OCI-LY7 (cell line): Measurements from ENCODE around the gene MYLK. TPM values are rescaled to one million over a fixed set of nuclear protein-coding genes. Genes with fewer than 3 reads are reported as not detected.

Experiments used
- BruUV-seq: library from RNA; stranded (reverse); fragments of 400-500 nt; replicated peaks from 2 replicates; lab custom pipeline; 2021; lab: Mats Ljungman, UMichigan
- CTCF ChIA-PET: fragments of 300-600 bp; sonication (Branson Sonifier 250); formaldehyde crosslinking; loops from one replicate; lab custom pipeline; 2022; ENCODE audit warnings: antibody characterized with exemption; ENCODE audit not compliant: unreplicated experiment; lab: Charles Lee
- POLR2A ChIA-PET: fragments of 300-600 bp; sonication (Branson Sonifier 250); formaldehyde crosslinking; loops from one replicate; lab custom pipeline; 2022; ENCODE audit warnings: antibody characterized with exemption; lab: Charles Lee
- DNase-seq: peaks from one replicate; pipeline ENCODE4 v3.0.0-alpha.2; 2015; ENCODE audit warnings: low spot score
- H2AFZ ChIP-seq: fragments of 200-600 bp; sonication (generic), shearing (Covaris generic); 2 replicates; pipeline ENCODE4 v1.6.1; 2014; ENCODE audit warnings: mild to moderate bottlenecking, antibody characterized with exemption, low read length, moderate library complexity
- H3K27ac ChIP-seq: fragments of 200-600 bp; sonication (generic); 2 replicates; pipeline ENCODE4 v1.5.1; 2014; ENCODE audit warnings: mixed run types, low read depth, mild to moderate bottlenecking, moderate library complexity, low read length, inconsistent platforms; ENCODE audit not compliant: poor library complexity, severe bottlenecking
- H3K36me3 ChIP-seq: fragments of 200-600 bp; sonication (generic); 2 replicates; pipeline ENCODE4 v1.6.1; 2014; ENCODE audit warnings: mild to moderate bottlenecking, antibody characterized with exemption, low read length, moderate library complexity, mixed read lengths; ENCODE audit not compliant: insufficient read depth
- H3K4me1 ChIP-seq: fragments of 200-600 bp; sonication (generic); 2 replicates; pipeline ENCODE4 v1.5.1; 2014; ENCODE audit warnings: mild to moderate bottlenecking, low read length; ENCODE audit not compliant: insufficient read depth, poor library complexity, severe bottlenecking
- H3K4me2 ChIP-seq: fragments of 200-600 bp; sonication (generic); 2 replicates; pipeline ENCODE4 v1.6.1; 2014; ENCODE audit warnings: mild to moderate bottlenecking, low read length
- H3K4me3 ChIP-seq: fragments of 200-600 bp; sonication (generic); 2 replicates; pipeline ENCODE4 v1.5.1; 2014; ENCODE audit warnings: mild to moderate bottlenecking, low read depth, low read length; ENCODE audit not compliant: poor library complexity, severe bottlenecking
- H3K79me2 ChIP-seq: fragments of 200-600 bp; sonication (generic); 2 replicates; pipeline ENCODE4 v1.6.1; 2016; ENCODE audit warnings: low read depth, mild to moderate bottlenecking, low read length, moderate library complexity, mixed read lengths; ENCODE audit not compliant: insufficient read depth
- H3K9me2 ChIP-seq: fragments of 200-600 bp; sonication (generic); 2 replicates; pipeline ENCODE4 v1.6.1; 2016; ENCODE audit warnings: mild to moderate bottlenecking, low read length, mixed read lengths; ENCODE audit not compliant: insufficient read depth
- H3K9me3 ChIP-seq: fragments of 200-600 bp; sonication (generic); 2 replicates; pipeline ENCODE4 v1.6.1; 2014; ENCODE audit warnings: mild to moderate bottlenecking, mixed run types, low read length, mixed read lengths
- H4K20me1 ChIP-seq: fragments of 200-600 bp; sonication (generic); 2 replicates; pipeline ENCODE4 v1.6.1; 2014; ENCODE audit warnings: mild to moderate bottlenecking, antibody characterized with exemption, low read length, moderate library complexity, mixed read lengths; ENCODE audit not compliant: insufficient read depth
- EZH2phosphoT487 ChIP-seq: fragments of 200-600 bp; sonication (generic); IDR thresholded peaks from 2 replicates; pipeline ENCODE4 v1.6.1; 2018; ENCODE audit warnings: low read depth, borderline replicate concordance, mild to moderate bottlenecking, mixed run types, antibody characterized with exemption, low read length, moderate library complexity, mixed read lengths
- intact Hi-C: fragments of 100-400 bp; cut with micrococcal nuclease; formaldehyde crosslinking; loops from one replicate; pipeline ENCODE4 v1.10.0; 2022; ENCODE audit not compliant: unreplicated experiment
- total RNA-seq, 2 experiments: library from RNA; depleted of rRNA in 1 of 2; stranded (reverse); fragments of >200 nt in 1 of 2; shearing (Covaris generic) in 1 of 2; gene quantifications; 2 replicates each; pipeline ENCODE4 v1.2.3, GENCODE V29; 2014 to 2022
- TF ChIP-seq, protein P1 (sequence below): fragments of 200-600 bp; sonication (generic); conservative IDR thresholded peaks from 2 replicates; pipeline ENCODE4 v1.5.1; 2014; ENCODE audit warnings: mild to moderate bottlenecking, antibody characterized with exemption, low read length, moderate library complexity, mixed read lengths

Gene MYLK
- total RNA-seq, 2 experiments from 2014 or later, result not detected

DNA sequence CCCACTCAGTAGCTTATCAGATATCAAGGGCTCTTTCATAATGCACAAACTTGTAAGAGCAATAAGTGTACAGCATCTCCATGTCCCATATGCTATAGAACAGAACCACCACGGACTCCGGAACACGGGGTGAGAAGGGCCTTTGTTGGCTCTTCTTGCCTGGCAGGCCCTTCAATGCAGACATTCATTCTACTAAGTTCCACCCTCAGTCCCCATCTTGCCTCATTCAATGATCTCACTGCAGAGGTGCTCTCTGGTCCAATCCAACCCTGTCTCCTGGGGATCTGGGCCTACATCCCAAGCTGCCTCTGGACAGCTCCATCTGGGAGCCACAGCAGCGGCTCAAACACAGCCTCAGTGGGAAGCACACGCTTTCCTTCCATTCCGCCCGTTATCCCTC is 316.1 kb downstream of the MYLK start:
- BruUV-seq, result no TSS peak
- DNase-seq, result no peak
- H3K27ac ChIP-seq, result no peak overlapping the region
- H3K4me1 ChIP-seq, result no peaks in the 10 kb centered on the region
- ChIA-PET POLR2A (interaction anchor here (0.5 to 1.1 kb wide), 2 partner anchors 8 to 190 kb away, joined by 3 read pairs; no protein-coding TSS in a partner anchor), CTCF (no interaction called here)
- no peaks in the 10 kb centered on the region for H3K9me3 ChIP-seq
- no peaks in the 10 kb centered on the region for H3K36me3 ChIP-seq
- no peak for TF ChIP-seq EZH2phosphoT487
- TF ChIP-seq, protein P1, sequence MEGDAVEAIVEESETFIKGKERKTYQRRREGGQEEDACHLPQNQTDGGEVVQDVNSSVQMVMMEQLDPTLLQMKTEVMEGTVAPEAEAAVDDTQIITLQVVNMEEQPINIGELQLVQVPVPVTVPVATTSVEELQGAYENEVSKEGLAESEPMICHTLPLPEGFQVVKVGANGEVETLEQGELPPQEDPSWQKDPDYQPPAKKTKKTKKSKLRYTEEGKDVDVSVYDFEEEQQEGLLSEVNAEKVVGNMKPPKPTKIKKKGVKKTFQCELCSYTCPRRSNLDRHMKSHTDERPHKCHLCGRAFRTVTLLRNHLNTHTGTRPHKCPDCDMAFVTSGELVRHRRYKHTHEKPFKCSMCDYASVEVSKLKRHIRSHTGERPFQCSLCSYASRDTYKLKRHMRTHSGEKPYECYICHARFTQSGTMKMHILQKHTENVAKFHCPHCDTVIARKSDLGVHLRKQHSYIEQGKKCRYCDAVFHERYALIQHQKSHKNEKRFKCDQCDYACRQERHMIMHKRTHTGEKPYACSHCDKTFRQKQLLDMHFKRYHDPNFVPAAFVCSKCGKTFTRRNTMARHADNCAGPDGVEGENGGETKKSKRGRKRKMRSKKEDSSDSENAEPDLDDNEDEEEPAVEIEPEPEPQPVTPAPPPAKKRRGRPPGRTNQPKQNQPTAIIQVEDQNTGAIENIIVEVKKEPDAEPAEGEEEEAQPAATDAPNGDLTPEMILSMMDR, result no peak
- H3K4me2 ChIP-seq, result no peak overlapping the region
- H3K4me3 ChIP-seq, result no peak overlapping the region
- intact Hi-C loops, result no loop called here
- no peaks in the 10 kb centered on the region for H4K20me1 ChIP-seq
- no peak overlapping the region for H2AFZ ChIP-seq
- H3K9me2 ChIP-seq, result no peaks in the 10 kb centered on the region
- H3K79me2 ChIP-seq, result no peaks in the 10 kb centered on the region

DNA sequence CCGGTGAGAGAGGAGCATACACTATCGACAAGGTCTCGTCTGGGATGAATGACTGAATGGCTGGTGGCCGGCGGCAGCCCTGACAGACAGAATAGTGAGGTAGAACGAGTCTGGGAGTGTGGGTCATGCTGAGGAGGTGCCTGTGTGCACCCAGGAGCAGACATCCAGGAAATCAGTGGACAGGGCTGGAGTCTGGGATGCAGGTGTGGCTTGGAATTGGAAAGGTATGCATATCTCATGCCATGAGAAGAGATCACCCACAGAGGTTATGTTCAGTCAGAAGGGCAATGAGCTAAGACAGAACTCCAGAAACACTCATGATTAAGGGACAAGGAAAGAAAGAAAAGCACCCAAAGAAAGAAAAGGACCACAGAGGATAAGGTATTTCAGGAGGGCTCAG is 320.1 kb downstream of the MYLK start:
- POLR2A ChIA-PET, result interaction anchor here (0.9 kb wide), 1 partner anchor 12 kb away, joined by 3 read pairs; no protein-coding TSS in a partner anchor

DNA sequence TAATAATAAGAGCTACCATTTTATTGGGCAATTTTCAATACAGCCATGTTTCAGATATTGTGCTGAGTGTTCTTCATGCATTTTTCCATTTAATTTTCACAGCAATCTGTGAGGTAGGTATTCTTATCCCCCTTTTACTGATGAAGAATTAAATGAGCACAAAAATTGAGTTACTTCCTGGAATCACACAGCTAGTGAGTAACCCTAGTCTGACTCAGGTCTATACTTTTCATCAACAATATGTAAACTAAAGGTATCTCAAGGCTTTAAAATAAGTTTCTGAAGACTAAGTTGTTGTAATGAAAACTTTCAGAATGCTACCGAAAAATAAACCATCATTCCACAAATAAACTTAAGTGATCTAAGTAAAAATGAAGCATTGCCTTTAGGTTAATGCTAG is 321.6 kb downstream of the MYLK start:
- TF ChIP-seq, protein P1, result no peak
- TF ChIP-seq EZH2phosphoT487, result no peak
- H3K4me3 ChIP-seq, result no peak overlapping the region
- intact Hi-C loops, result no loop called here
- no peaks in the 10 kb centered on the region for H4K20me1 ChIP-seq
- CTCF ChIA-PET, result no interaction called here
- POLR2A ChIA-PET, result no interaction called here
- no TSS peak for BruUV-seq
- H3K27ac ChIP-seq, result no peak overlapping the region
- DNase-seq, result no peak
- no peaks in the 10 kb centered on the region for H3K9me2 ChIP-seq
- H3K36me3 ChIP-seq, result no peaks in the 10 kb centered on the region
- no peaks in the 10 kb centered on the region for H3K4me1 ChIP-seq
- no peak overlapping the region for H3K4me2 ChIP-seq
- no peaks in the 10 kb centered on the region for H3K79me2 ChIP-seq
- H2AFZ ChIP-seq, result no peak overlapping the region
- H3K9me3 ChIP-seq, result no peaks in the 10 kb centered on the region

More for the DNA sequence above, 320.1 kb downstream of the MYLK start:
- H3K79me2 ChIP-seq, result no peaks in the 10 kb centered on the region
- DNase-seq, result no peak
- H3K27ac ChIP-seq, result no peak overlapping the region
- H3K9me3 ChIP-seq, result no peaks in the 10 kb centered on the region
- TF ChIP-seq EZH2phosphoT487, result no peak
- TF ChIP-seq, protein P1, result no peak
- no peaks in the 10 kb centered on the region for H4K20me1 ChIP-seq
- H3K4me3 ChIP-seq, result no peak overlapping the region
- no TSS peak for BruUV-seq
- CTCF ChIA-PET, result no interaction called here
- no peak overlapping the region for H3K4me2 ChIP-seq
- no peaks in the 10 kb centered on the region for H3K36me3 ChIP-seq
- no peaks in the 10 kb centered on the region for H3K4me1 ChIP-seq
- no peak overlapping the region for H2AFZ ChIP-seq
- intact Hi-C loops, result no loop called here
- no peaks in the 10 kb centered on the region for H3K9me2 ChIP-seq
